Measurements from ENCODE around the gene RASAL2.
"Not testable (repeated sequence)": the region's sequence is repeated elsewhere in the genome, so short reads cannot be mapped to it uniquely, and the experiment has no call there.

RASAL2 gene

DNA sequence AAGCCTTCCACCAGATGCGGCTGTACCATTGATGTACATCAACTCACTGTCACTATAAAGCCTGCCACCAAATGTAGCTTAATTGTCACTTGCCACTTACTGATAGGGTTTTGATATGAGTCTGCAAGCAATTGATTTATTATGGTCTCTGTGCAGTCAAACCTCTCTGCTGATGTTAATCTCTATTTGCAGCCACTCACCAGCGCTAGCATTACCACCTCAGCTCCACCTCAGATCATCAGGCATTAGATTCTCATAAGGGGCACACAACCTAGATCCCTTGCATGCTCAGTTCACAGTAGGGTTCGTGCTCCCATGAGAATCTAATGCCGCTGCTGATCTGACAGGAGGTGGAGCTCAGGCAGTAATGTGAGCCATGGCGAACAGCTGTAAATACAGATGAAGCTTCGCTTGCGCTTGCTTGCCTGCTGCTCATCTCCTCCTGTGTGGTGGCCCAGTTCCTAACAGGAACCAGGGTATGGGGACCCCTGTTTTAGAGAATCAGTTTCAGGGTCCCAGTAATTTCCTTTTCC is 26.7 kb downstream of the RASAL2 start:
- DNase-seq, result not testable (repeated sequence)

DNA sequence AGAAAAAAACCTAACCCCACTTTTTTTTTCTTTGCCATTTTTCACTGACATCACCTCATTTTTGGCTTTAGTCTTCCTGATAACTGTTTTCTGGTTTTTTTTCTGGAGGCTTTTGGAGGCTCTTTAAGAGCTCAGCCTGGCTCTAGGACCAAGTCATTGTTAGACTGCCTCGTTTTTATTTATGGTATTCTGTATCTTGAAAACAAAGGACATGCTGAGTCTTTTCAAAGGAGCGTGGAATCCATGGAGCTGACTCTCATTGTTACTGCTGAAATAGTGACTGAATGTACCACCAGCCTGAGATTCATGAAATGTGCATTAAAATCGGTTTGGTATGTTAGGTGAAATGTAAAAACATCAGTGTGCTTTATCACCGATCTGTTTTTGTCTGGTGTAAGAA is 28.0 kb downstream of the RASAL2 start:
- DNase-seq, result no peak

DNA sequence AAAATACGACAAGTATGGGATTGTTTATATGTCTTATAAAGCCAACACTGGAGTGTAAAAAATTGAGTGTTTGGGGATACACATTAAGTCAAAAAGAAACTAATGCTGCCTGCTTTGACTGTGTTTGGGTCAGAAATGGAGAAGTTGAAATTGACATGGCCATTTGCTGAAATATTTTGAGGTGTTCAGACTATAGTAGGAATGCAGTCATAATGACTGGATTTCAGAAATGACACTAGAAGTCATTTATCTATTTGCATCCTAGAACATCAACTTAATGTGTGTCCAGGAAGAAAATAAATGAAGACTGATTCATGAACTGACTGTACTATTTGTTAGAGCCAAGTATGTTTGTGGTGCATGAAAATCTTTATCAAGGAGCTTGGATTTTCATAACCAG is 28.4 kb downstream of the RASAL2 start:
- no peak for DNase-seq

DNA sequence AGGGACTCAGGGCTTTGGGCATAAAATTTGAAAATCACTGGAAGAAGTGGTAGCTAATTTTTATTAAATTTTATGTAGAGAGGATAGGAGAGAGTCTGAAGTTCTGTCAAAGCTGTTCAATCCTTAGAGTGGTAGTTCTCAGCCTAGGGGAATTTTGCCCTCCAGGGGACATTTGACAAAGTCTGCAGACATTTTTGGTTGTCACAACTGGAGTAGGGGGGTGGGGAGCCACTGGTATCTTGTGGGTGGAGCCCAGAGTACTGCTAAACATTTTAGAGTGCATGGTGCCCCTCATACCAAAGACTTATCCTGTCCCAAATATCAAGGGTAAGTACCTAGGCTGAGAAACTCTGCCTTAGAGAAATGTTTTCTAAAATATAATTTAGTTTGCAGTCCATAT is 30.2 kb downstream of the RASAL2 start:
- no peak for DNase-seq

DNA sequence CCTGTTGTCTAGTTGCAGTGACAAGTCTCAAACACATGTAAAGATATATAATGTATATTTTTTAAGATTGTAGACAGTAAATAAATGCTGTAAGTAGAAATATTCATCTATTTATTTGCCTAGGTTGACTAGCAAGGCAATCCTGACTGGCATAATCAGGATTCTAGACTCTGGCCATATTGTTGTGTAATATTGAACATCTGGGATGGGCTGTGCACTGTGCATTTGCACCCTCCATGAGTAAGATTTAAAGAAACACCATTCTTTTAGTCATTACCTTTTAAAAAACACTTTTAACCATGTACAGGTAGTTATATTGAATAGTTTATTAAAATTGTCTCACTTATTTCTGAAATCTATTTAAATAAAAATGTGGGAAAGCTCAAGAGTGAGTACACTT is 32.4 kb downstream of the RASAL2 start:
- no peak for DNase-seq

DNA sequence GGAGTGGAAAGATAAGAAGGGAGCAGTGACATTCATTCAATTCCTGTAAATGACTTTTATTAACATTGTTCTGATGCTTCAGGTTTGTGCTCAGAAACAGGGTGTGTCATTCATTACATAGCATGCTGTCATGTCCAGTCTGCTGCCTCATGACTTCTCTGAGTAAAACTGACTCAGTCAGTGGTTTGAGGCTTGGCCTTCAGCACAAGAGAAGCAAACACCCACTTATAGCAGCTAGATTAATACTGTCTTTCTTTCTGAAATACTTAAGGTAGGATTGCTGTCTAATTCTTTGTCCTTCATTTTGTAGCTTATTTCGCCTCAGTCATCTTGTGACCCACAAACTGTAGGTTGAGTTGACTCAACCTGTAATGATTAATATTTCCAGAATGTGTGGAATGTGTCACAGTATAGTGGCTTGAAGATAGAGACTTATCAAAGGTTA is 32.9 kb downstream of the RASAL2 start:
- no peak for DNase-seq

DNA sequence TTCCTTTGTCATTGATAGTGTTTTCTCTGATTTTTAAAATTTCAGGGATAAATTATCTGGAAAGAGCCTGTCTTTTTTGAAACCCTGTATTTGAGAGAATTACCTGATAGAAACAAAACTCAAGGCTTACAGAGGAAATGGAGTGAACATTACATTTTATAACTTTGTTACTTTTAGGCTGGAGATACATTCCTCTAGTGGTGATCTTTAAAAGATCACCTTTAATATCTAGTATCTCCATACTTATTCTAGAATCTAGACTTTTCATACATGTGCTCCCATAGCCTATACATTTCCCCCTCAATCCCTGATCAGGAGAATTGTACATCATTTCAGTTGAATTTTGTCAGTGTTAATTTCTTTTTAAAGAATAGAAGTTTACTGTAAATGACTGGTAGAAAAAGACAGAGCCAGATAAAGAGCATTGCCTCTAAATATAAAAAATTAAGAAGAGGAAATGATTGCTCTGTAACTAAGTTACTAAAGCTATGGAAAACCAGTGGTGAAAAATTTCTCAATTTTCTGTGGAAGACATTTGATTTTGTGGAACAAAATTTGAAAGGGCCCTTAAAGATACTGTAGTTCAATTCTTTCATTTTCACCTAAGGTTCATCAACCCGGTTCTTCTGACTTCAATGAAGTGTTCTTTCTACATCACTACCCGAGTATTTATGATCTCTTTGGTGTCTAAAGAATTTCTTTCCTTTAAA is 33.7 kb downstream of the RASAL2 start:
- no peak for DNase-seq

DNA sequence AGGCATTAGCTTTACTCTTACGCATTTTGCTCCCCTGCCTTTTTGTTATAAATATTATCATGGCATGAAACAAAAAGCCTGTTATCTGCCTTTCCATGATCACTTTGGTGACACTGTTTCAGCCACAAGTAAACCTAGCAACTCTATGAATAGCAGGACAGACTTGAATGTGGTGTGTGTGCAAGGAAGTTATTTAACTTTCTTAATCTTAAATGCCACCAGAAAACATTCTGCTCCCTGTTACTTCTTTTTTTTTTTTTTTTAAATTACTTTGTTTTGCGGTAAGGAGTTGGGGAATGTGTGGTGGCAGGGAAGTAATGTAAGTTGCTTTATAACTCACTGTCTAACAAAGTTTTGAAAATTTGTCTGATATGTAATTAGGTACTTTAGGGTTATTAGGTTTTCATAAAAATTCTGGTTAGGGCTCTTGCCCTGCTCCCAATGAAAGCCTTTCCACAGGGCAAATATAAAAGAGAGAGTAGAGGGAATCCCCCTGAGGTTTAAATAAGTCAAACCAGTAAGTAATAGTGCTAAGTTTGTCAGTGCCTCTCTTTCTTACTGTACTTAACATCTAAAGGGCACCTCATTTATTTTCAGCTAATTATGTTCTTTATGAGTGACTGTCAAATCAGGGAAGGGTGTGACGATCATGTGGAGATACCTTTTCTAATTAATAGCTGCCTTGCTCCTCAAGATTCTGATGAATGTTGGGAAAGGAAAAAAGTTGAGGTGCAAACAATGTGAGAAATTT is 39.5 kb downstream of the RASAL2 start:
- DNase-seq, result no peak

DNA sequence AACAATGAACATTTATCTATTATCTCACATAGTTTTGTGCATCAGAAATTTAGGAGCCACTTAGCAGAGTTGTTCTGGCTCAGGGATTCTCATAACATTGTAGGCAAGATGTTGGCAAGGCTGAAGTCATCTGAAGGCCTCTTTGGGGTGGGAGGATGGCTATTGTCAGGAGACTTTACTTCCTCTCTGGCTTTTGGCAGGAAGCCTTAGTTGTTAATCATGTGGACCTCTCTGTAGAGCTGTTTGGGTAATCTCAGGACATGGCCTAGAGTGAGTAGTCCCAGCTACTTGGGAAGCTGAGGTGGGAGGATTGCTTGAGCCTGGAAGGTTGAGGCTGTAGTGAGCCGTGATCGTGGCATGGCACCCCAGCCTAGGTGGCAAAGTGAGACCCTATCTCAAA is 40.2 kb downstream of the RASAL2 start:
- no peak for DNase-seq

DNA sequence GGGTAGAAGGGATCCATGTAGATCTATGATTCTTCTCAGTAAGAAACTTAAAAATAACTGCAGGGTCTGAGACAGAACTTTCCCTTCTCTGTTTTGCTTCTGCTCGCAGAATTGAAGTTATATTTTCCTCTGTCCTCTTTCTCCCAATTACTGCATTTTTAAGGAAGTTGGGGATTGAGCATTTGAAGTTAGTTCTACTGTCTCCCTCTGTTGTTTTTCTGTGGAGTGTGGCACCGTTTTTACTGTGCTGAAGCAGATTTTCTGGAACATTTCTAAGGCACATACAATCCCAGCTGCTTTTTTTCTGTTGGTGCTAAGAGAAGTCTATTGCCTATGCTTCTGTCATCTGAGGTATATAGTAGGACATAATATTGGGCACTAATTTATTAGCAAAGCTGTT is 43.3 kb downstream of the RASAL2 start:
- DNase-seq, result no peak

DNA sequence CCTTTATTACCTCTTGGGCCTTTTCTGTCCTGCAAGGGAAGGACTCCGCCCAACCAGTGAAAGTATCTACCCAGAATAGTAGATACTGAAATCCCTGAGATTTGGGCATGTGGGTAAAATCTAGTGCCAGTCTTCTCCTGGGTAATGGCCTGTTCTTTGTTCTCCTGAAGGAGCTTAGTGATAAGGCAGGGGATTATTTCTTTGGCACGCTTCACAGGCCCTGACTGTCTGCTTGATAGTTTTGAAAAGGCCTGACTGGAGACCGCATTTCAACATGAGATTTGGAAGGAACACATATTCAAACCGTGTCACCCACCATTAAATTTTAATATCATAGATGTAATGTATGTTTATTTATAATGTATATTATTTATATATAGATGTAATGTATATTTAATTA is 48.9 kb downstream of the RASAL2 start:
- DNase-seq, result no peak

DNA sequence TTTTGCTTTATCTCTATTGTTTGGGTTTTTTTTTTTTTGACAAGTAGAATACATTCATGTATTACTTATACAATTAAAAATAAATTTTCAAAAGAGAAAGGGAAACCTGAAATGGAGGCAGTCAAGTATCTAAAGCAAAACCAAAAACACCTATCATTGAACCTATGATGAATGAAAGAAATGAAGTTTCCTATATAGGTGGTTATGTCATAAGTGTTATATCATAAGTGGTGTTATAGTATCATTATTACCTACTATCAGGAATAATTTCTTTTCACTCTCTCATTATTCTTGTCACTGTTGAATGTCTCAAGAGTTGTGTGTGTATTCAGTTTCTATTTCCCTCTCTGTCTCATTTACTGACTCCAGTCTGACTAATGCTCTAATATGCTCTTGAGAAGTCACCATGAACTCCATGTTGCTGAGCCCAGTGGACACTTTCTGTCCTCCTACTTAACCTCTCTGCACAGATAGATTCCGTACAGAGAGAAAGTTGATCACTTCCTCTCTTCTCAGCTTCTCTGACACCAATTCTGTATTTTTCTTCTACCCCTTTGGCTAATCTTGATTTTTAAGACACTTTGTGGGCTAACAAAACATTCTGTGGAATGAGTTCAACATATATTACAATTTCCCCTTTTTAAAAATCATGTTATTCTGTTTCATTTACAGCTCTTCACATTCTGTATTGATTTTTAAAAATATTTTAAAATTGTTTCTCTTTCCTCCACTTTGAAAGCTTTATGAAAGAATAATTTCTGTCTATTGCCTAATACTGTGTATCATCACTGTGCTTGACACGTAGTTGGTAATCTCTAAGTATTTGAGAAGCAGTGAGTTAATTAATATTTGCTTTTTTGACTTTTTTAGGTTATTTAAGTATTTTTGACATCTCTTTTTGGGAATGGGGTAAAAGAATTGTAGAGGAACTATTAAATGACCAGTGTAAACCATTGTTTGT is 50.1 kb downstream of the RASAL2 start:
- no peak for DNase-seq

DNA sequence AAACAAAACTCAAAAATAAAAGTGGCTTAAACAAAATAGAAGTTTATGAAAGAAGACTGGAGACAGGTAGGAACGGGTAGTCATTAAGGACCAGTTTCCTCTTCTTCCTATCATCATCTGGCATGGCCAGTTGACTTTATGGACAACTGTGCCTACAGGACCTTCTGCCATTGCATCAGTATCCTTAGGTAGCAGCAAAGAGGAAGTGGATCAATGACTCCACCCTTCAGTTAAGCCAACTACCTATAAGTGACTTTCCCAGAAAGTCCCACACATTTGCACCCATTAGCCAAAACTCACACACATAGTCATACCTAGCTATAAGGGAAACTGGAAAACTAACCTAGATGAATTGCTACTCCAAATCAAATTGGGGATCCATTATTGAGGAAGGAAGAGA is 51.7 kb downstream of the RASAL2 start:
- DNase-seq, result no peak

DNA sequence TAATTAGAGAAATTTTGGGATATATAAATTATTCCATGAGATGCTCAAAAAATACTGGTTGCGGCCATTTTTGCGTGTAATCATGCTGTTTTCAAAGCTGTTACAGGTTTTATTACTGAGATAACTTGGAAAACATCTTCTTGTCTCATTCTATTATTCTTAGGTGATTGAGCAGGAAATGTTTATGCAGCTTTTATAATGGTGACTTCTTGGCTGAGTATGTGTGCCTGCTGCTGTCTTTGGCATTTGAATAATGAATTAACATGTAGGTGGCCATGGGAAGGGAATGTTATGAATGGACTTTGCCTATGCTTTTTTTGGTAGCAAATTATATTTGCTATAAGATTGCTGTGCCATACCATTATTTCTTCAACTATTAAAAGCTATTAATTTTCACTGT is 52.5 kb downstream of the RASAL2 start:
- no peak for DNase-seq

DNA sequence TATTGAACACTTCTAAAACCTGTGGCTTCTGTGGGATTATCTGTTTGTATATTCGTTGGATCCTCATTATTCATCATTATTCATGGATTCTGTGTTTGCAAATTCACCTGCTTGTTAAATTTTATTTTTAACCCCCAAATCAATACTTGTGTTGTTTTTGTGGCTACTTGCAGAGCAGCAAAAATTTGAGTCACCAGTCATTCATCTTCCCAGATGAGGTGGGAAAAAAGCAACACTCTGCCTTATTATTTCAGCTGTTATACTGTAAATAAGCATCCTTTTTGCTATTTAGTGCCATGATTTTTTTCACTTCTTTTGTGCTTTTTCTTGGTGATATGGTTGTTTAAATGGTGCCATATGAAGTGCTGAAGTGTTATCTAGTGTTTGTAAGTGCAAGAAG is 56.7 kb downstream of the RASAL2 start:
- DNase-seq, result no peak

DNA sequence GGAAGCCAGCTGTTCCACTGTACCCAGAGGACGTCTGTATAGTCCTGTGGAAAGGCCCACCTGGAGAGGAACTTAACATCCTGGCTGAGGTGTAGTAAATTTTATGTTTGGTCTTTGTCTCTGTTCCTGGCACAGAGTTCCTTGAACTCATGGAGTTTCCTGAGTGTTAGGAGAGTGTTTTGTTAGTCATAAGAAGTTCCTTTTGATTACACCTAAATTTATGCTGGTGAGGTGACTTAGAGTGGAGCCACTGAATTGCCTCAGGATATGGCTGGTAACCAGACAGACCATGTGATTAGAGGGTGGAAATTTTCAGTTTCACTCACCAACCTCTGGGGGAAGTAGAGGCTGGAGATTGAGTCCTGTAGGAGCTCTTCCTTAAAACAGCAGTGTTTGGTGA is 57.9 kb downstream of the RASAL2 start:
- DNase-seq, result no peak

DNA sequence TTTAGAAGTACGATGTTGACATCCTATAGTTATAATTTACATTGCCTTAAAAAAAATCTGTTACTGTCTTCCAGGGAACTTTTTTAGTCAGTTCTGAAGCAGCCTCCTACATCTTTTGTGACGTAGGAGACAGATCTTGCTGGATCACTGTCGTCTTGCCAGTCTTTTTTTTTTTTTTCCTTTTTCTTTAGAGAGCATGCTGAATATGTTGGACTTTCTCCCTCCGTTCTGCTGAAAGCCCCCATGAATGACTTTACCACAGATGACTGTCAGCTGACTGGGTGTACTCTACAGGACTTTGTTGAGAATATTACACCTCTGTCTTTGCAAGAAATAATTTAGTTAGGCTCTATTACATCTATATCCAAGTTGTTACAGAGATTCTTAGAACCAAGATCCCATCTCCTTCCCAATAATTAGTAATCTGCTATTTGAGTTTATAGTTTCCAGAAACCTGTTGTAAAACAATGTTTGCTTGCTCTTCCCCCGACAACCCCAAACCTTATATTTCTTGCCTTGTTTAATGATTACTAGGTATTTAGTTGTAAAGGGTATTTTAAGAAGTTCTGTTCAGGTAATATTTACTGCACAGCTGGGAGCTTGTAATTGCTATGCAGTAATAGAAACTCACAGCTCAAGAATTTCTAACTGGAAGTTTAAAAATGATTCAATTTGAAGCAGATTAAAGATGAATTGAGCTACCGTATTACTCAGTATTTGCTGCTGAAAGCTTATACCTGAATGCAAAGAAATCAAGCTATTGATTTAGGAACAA is 61.8 kb downstream of the RASAL2 start:
- DNase-seq, result no peak

DNA sequence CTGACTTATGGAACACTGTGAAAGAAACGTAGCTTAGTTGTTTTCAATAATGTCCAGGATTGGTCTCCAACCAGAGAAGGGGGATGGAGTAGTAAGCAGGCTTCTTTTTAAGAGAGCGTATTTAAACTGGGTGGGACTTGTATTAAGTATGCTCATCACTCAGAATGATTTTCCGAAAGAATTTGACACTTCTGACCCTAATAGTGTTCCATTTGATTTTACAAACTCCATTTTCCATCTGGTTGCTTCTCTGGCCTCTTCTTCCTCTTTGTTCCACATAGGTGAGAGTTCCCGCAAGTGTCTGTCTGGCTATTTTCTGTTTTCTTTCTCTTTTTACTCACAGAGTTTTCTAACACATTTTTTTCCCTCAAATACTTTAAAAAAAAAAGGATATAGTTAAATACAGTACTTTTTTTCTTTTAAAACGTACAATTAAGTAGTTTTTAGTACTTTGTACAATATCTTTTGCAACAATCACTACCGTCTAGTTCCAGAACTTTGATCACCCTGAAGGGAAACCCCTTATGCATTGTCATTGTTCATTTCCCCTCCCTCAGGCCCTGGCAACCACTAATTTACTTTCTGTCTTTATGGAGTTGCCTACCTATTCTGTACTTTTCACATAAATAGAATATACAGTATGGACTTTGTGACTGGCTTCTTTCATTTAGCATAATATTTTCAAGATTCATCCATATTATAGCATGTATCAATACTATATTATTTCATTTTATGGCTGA is 67.0 kb downstream of the RASAL2 start:
- no peak for DNase-seq

DNA sequence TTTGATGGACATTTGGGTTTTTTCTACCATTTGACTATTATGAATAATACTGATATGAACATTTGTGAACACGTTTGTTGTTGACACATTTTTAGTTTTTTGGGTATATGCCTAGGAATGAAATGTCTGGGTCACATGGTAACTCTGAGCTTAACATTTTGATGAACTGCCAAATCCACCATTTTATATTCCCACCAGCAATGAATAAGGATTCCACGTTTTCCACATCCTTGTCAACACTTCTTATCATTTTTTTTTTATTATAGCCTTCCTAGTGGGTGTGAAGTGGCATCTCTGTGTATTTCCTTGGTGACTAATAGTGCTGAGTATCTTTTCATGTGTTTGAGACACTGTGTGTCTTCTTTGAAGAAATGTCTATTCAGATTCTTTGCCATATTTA is 67.6 kb downstream of the RASAL2 start:
- DNase-seq, result no peak

DNA sequence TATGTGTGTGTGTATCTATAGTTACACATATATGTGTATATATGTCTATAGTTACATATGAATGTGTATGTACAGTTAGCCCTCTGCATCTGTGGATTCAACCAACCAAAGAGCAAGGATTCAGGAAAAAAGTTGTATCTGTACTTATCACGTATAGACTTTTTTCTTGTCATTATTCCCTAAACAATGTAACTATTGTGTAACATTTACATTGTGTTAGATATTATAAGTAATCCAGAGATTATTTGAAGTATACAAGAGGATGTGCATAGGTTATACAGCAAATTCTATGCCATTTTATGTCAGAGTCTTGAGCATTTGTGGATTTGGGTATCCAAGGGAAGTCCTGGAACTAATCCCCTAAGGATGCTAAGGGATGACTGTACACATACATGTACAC is 71.3 kb downstream of the RASAL2 start:
- no peak for DNase-seq

DNA sequence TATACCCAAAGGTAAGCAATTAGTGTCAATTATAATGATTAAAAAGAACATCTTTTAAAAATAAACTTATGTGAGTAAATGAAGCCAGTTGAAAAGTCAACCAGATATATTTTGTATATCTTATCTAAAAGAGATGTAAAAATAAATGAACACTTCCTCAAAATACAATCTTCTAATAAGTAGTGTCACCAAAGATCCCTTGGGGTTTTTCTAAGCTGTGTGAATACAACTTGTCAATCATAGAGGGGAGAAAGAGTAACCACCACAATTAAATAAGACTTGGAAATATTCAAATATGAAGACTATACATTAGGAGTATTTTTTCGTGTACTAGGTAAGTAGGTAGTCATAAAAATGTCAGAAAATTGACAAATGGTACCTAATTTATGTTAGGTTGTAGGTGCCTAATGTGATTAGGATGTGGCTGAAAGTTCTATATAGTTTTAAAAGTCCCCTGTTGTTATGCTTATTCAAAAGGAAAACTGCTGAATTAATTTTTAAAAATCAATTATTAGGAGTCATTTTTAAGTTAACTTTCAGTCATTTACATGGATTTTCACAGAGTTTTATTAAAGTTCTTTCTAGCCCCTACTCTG is 72.6 kb downstream of the RASAL2 start:
- no peak for DNase-seq

All from stimulated activated CD4-positive, alpha-beta T cell treated with anti-CD3 and anti-CD28 coated beads, Interleukin-4, amount 100 ng/mL, for 24 hours (primary cell).